Sigmoid colon (tissue), 4 donors: ENCODE results near the gene RHEX.

ENCODE experiments used
- EP300 ChIP-seq, 4 donors: sonication (generic); formaldehyde crosslinking; IDR thresholded peaks; one replicate each; pipeline ENCODE4 v1.6.1; 2017; ENCODE audit warnings: antibody characterized with exemption in 4 of 4
- POLR2A ChIP-seq, 2 donors: fragments of 450-650 bp; IDR thresholded peaks; one replicate each; pipeline ENCODE4 v1.6.1; 2016; ENCODE audit warnings: antibody characterized with exemption in 2 of 2, mild to moderate bottlenecking in 2 of 2, moderate library complexity in 2 of 2

GRCh38 chr1:206070627-206071304, 17.8 kb downstream of the RHEX start:
- TF ChIP-seq POLR2A (IDR thresholded peaks at IDR 0.05) (no peak), EP300 (IDR thresholded peaks at IDR 0.05) (no peak)
